ENCODE measurements around the gene RPL26. TPM values are rescaled to one million over a fixed set of nuclear protein-coding genes. Genes with fewer than 3 reads are reported as not detected.

Gene RPL26
- total RNA-seq, 4 donors from 2014 or later: 2,419 to 4,673 (median 3,203) TPM

GRCh38 chr17:8337802-8338752, 44.9 kb downstream of the RPL26 start:
- WGBS: 45% methylated on average over 11 of the region's 11 CpGs
- no peak for TF ChIP-seq POLR2AphosphoS5 (IDR thresholded peaks at IDR 0.05)
- TF ChIP-seq EP300 (IDR thresholded peaks at IDR 0.05): no peak
- TF ChIP-seq, protein P1, sequence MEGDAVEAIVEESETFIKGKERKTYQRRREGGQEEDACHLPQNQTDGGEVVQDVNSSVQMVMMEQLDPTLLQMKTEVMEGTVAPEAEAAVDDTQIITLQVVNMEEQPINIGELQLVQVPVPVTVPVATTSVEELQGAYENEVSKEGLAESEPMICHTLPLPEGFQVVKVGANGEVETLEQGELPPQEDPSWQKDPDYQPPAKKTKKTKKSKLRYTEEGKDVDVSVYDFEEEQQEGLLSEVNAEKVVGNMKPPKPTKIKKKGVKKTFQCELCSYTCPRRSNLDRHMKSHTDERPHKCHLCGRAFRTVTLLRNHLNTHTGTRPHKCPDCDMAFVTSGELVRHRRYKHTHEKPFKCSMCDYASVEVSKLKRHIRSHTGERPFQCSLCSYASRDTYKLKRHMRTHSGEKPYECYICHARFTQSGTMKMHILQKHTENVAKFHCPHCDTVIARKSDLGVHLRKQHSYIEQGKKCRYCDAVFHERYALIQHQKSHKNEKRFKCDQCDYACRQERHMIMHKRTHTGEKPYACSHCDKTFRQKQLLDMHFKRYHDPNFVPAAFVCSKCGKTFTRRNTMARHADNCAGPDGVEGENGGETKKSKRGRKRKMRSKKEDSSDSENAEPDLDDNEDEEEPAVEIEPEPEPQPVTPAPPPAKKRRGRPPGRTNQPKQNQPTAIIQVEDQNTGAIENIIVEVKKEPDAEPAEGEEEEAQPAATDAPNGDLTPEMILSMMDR (IDR thresholded peaks at IDR 0.05): no peak
- Histone ChIP-seq H3K4me1 (peaks cover 6% of the 10 kb centered on the region), H3K36me3 (no peaks in the 10 kb centered on the region), H3K27me3 (no peaks in the 10 kb centered on the region), H3K27ac (no peak overlapping the region), H3K4me3 (no peak overlapping the region), H3K9me3 (no peaks in the 10 kb centered on the region)
- no peak for DNase-seq (ENCODE audit: low spot score in 2 of 2)

GRCh38 chr17:8333281-8333680, 49.7 kb downstream of the RPL26 start:
- Histone ChIP-seq H3K27me3 (no peaks in the 10 kb centered on the region), H3K4me1 (peaks cover 3% of the 10 kb centered on the region), H3K4me3 (no peak overlapping the region), H3K36me3 (no peaks in the 10 kb centered on the region), H3K9me3 (no peaks in the 10 kb centered on the region), H3K27ac (no peak overlapping the region)
- WGBS: 94% methylated on average over 4 of the region's 4 CpGs
- no peak for DNase-seq (ENCODE audit: low spot score in 2 of 2)
- TF ChIP-seq, protein P1 (IDR thresholded peaks at IDR 0.05): no peak
- TF ChIP-seq POLR2AphosphoS5 (IDR thresholded peaks at IDR 0.05): no peak
- no peak for TF ChIP-seq EP300 (IDR thresholded peaks at IDR 0.05)
- no peak for TF ChIP-seq POLR2A (IDR thresholded peaks at IDR 0.05)

- no peaks in the 10 kb centered on the region for H3K36me3 ChIP-seq
- H3K27ac ChIP-seq: no peak overlapping the region
- H3K27me3 ChIP-seq: no peaks in the 10 kb centered on the region
- H3K9me3 ChIP-seq: no peaks in the 10 kb centered on the region
- TF ChIP-seq POLR2A (IDR thresholded peaks at IDR 0.05): no peak
- TF ChIP-seq EP300 (IDR thresholded peaks at IDR 0.05): no peak
- TF ChIP-seq POLR2AphosphoS5 (IDR thresholded peaks at IDR 0.05): no peak
- TF ChIP-seq, protein P1 (IDR thresholded peaks at IDR 0.05): no peak
- no peaks in the 10 kb centered on the region for H3K4me1 ChIP-seq
- 68% methylated on average over 5 of the region's 5 CpGs for WGBS
- no peak overlapping the region for H3K4me3 ChIP-seq
- no peak for DNase-seq (ENCODE audit: low spot score in 2 of 2)
Measured at GRCh38 chr17:8332688-8333087, 50.3 kb downstream of the RPL26 start.

GRCh38 chr17:8332128-8332527, 50.9 kb downstream of the RPL26 start:
- no peaks in the 10 kb centered on the region for H3K36me3 ChIP-seq
- TF ChIP-seq POLR2AphosphoS5 (IDR thresholded peaks at IDR 0.05): no peak
- no peak for TF ChIP-seq EP300 (IDR thresholded peaks at IDR 0.05)
- TF ChIP-seq, protein P1 (IDR thresholded peaks at IDR 0.05): no peak
- no peak for TF ChIP-seq POLR2A (IDR thresholded peaks at IDR 0.05)
- H3K4me1 ChIP-seq: peaks cover 4% of the 10 kb centered on the region
- no peak for DNase-seq (ENCODE audit: low spot score in 2 of 2)
- H3K27ac ChIP-seq: no peak overlapping the region
- no peaks in the 10 kb centered on the region for H3K27me3 ChIP-seq
- no peaks in the 10 kb centered on the region for H3K9me3 ChIP-seq
- H3K4me3 ChIP-seq: no peak overlapping the region
- WGBS: 90% methylated on average over 2 of the region's 2 CpGs

Other genes starting within 250 kb of the RPL26 start
- 100 to 1,000 TPM; 272 to 655 (median 330) TPM for gene PER1, start 230.8 kb downstream of the RPL26 start, total RNA-seq
- gene VAMP2, start 220.2 kb downstream of the RPL26 start, total RNA-seq: 10 to 100 TPM; 41.2 to 64.3 (median 52.8) TPM
- 10 to 100 TPM; 13.7 to 21.4 (median 19.4) TPM for gene TMEM107, start 206.8 kb downstream of the RPL26 start, total RNA-seq
- gene BORCS6, start 193.0 kb downstream of the RPL26 start, total RNA-seq: 10 to 100 TPM in 2 of 4 donors, 1 to 10 TPM in 2; 8.1 to 10.6 (median 9.9) TPM
- gene AURKB, start 172.6 kb downstream of the RPL26 start, total RNA-seq: 10 to 100 TPM in 2 of 4 donors, 1 to 10 TPM in 2; 3.7 to 18.2 (median 9.5) TPM
- gene CTC1, start 135.1 kb downstream of the RPL26 start, total RNA-seq: 10 to 100 TPM; 16.8 to 58.1 (median 22.3) TPM
- gene PFAS, start 133.9 kb downstream of the RPL26 start, total RNA-seq: 10 to 100 TPM; 13.0 to 35.1 (median 16.7) TPM
- 10 to 100 TPM; 12.6 to 16.3 (median 13.7) TPM for gene RANGRF, start 94.5 kb downstream of the RPL26 start, total RNA-seq
- 1 to 10 TPM in 3 of 4 donors, under 1 TPM in 1; 0.80 to 2.4 (median 1.5) TPM for gene SLC25A35, start 87.8 kb downstream of the RPL26 start, total RNA-seq
- 10 to 100 TPM in 2 of 4 donors, 1 to 10 TPM in 2; 2.3 to 22.2 (median 11.0) TPM for gene ARHGEF15, start 73.0 kb downstream of the RPL26 start, total RNA-seq
- not detected for gene ODF4, start 43.4 kb downstream of the RPL26 start, total RNA-seq
- 10 to 100 TPM in 2 of 4 donors, 1 to 10 TPM in 2; 4.1 to 17.5 (median 8.2) TPM for gene RNF222, start 14.6 kb upstream of the RPL26 start, total RNA-seq
- 100 to 1,000 TPM; 172 to 237 (median 230) TPM for gene NDEL1, start 52.7 kb upstream of the RPL26 start, total RNA-seq
- gene MYH10, start 247.5 kb upstream of the RPL26 start, total RNA-seq: 10 to 100 TPM in 3 of 4 donors, 1 to 10 TPM in 1; 9.5 to 18.3 (median 13.2) TPM